BE2C (cell line): ENCODE measurements around the gene ADCY9.
"Not testable (repeated sequence)": the region's sequence is repeated elsewhere in the genome, so short reads cannot be mapped to it uniquely, and the experiment has no call there.

Source experiments
- DNase-seq: peaks from one replicate; pipeline ENCODE4 v3.0.0-alpha.2; 2020
- H3K27me3 ChIP-seq: fragments of 250-450 bp; sonication (Bioruptor Pico); 2 replicates; pipeline ENCODE4 v1.5.1; 2020; ENCODE audit warnings: mild to moderate bottlenecking
- H3K36me3 ChIP-seq: fragments of 250-450 bp; sonication (Bioruptor Pico); 2 replicates; pipeline ENCODE4 v1.5.1; 2020; ENCODE audit warnings: mild to moderate bottlenecking
- H3K4me1 ChIP-seq: fragments of 250-450 bp; sonication (Bioruptor Pico); 2 replicates; pipeline ENCODE4 v1.5.1; 2020
- H3K4me3 ChIP-seq: 2 replicates; pipeline ENCODE4 v1.5.1; 2011; ENCODE audit warnings: low read depth, low read length
- H3K9me3 ChIP-seq: fragments of 250-450 bp; sonication (Bioruptor Pico); 2 replicates; pipeline ENCODE4 v1.5.1; 2020
- TF ChIP-seq, protein P1 (sequence below): IDR thresholded peaks from 2 replicates; pipeline ENCODE4 v1.5.1; 2012; ENCODE audit warnings: mild to moderate bottlenecking, low read depth, low read length

Gene ADCY9

DNA sequence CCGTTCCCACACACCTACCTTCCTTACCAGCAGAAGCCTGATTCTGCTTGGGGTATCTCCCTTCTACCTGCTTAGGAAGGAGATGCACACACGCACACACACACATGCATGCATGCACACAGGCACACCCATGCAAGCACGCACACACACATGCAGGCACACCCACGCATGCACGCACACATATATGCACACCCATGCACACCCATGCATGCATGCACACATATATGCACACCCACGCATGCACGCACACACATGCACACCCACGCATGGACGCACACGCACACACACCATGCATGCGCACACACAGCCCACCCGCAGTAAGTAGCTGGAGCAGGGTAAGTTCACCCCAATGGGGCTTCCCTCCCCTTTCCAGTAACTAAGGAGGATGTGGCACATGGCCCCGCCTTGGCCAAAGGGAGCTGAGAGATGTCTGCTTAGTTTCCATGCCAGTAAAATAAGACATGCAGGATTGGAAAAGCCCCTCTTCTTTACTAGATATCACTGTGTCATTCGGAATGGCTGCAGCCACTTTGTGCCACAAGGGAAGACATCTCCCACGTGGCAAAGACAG, 33.7 kb downstream of the ADCY9 start:
- Histone ChIP-seq H3K27me3 (no peaks in the 10 kb centered on the region), H3K4me3 (no peak overlapping the region), H3K9me3 (no peaks in the 10 kb centered on the region; the same call in 1 of the 2 replicates), H3K36me3 (peaks cover 4% of the 10 kb centered on the region; the same call in 1 of the 2 replicates), H3K4me1 (no peaks in the 10 kb centered on the region; the same call in 1 of the 2 replicates)
- DNase-seq, result no peak
- TF ChIP-seq, protein P1, sequence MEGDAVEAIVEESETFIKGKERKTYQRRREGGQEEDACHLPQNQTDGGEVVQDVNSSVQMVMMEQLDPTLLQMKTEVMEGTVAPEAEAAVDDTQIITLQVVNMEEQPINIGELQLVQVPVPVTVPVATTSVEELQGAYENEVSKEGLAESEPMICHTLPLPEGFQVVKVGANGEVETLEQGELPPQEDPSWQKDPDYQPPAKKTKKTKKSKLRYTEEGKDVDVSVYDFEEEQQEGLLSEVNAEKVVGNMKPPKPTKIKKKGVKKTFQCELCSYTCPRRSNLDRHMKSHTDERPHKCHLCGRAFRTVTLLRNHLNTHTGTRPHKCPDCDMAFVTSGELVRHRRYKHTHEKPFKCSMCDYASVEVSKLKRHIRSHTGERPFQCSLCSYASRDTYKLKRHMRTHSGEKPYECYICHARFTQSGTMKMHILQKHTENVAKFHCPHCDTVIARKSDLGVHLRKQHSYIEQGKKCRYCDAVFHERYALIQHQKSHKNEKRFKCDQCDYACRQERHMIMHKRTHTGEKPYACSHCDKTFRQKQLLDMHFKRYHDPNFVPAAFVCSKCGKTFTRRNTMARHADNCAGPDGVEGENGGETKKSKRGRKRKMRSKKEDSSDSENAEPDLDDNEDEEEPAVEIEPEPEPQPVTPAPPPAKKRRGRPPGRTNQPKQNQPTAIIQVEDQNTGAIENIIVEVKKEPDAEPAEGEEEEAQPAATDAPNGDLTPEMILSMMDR, result no peak

DNA sequence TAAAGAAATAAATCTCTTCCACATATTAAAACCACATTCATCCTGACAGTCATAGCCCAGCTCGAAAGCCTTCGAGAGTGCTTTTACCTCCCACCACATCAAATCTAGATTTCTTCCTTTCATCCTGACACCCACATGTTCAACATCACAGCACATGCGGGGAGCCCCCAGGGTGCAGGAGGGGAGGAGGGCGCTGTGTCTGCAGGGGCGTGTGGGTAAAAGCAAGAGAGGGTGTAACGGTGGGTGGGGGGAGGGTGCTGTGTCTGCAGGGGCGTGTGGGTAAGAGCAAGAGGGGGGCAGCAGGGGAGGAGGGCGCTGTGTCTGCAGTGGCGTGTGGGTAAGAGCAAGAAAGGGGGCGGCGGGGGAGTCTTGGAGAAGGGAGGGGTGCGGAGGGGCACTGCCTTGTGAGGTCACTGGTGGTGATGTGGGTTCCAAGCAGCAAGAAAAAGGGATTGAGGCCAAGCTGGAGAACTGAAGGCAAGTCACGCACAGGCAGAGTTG, 34.7 kb downstream of the ADCY9 start:
- Histone ChIP-seq H3K4me3 (no peak overlapping the region), H3K4me1 (no peaks in the 10 kb centered on the region; the same call in 1 of the 2 replicates), H3K9me3 (no peaks in the 10 kb centered on the region; the same call in 1 of the 2 replicates), H3K36me3 (peaks cover 4% of the 10 kb centered on the region; the same call in 1 of the 2 replicates), H3K27me3 (no peaks in the 10 kb centered on the region)
- TF ChIP-seq, protein P1, result no peak
- no peak for DNase-seq

DNA sequence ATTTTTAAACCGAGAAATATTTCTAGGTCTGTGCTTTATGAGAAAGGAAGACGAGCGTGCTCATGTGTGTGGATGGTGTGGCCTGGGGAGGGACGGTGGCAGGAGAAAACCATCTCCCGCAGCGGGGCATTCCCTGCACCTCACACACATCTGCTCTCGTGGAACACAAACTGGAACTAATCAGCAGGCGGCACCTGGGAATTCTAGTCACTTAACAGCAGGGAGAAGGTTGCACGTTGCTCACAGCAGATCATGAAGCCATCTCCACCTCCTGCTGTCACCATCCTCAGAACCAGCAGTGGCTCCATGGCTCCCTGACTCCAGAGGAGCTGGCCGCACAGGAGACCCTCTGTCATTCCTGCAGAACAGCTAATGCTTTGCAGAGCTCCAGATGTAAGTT, 35.2 kb downstream of the ADCY9 start:
- Histone ChIP-seq H3K4me3 (no peak overlapping the region), H3K4me1 (no peaks in the 10 kb centered on the region), H3K36me3 (peaks cover 4% of the 10 kb centered on the region; the same call in 1 of the 2 replicates), H3K27me3 (no peaks in the 10 kb centered on the region), H3K9me3 (no peaks in the 10 kb centered on the region; the same call in 1 of the 2 replicates)
- no peak for DNase-seq
- TF ChIP-seq, protein P1, result no peak

DNA sequence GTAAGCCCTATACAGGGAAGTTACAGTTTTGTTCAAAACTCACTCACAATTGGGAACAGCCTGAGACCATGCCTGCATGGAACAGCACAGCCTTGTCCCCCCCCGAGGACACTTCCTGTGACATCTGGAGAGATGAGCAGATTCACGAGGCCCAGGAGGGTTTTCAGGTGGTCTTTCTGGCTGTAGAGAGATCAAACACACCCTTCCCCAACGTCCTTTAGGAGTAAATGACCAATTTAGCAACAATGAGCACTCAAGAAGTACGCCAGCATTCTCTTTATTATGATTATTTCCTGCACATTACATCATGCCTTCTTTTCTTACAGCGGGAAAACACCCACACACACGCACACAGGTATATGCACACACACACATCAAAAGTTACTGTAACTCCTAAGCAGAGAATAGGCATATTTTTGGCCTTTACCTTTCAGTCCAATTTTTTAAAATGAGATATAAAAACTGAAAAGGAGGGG, 39.0 kb downstream of the ADCY9 start:
- TF ChIP-seq, protein P1, result no peak

DNA sequence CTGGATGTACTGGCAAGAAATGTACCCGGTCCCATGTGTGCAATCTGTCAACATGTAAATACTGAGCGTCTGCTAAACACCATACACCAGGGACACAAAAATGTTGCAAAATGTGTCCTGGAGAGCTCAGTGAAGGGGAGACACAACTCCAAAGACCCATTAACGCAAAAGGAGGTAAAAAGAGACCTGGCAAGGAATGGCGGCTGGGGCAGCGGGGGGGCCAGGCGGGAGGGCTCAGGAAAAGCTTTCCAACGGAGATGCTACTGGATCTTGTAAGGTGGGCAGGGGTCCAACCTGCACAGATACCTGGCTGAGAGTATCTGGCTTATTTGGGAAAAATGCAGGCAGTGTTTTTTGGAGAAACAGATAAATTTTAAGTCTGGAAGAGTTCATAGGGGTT, 40.7 kb downstream of the ADCY9 start:
- TF ChIP-seq, protein P1, result no peak
- H3K4me1 ChIP-seq, result no peaks in the 10 kb centered on the region
- H3K27me3 ChIP-seq, result no peaks in the 10 kb centered on the region
- H3K9me3 ChIP-seq, result no peaks in the 10 kb centered on the region
- H3K4me3 ChIP-seq, result no peak overlapping the region
- no peaks in the 10 kb centered on the region for H3K36me3 ChIP-seq
- DNase-seq, result no peak

More for the DNA sequence above, 39.0 kb downstream of the ADCY9 start:
- Histone ChIP-seq H3K4me3 (no peak overlapping the region), H3K9me3 (no peaks in the 10 kb centered on the region), H3K27me3 (no peaks in the 10 kb centered on the region), H3K36me3 (no peaks in the 10 kb centered on the region), H3K4me1 (no peaks in the 10 kb centered on the region)
- DNase-seq, result no peak

DNA sequence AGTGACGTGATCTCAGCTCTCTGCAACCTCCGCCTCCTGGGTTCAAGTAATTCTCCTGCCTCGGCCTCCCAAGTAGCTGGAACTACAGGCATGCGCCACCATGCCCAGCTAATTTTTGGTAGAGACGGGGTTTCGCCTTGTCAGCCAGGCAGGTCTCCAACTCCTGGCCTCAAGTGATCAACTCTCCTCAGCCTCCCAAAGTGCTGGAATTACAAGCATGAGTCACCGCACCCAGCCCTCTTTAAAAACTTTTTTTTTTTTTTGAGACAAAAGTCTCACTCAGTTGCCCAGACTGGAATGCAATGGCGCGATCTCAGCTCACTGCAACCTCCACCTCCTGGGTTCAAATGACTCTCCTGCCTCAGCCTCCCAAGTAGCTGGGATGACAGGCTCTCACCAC, 43.1 kb downstream of the ADCY9 start:
- H3K9me3 ChIP-seq, H3K4me3 ChIP-seq, H3K4me1 ChIP-seq, H3K27me3 ChIP-seq, DNase-seq, H3K36me3 ChIP-seq: not testable (repeated sequence)
